ENCODE results near the gene CCL1. TPM values are rescaled to one million over a fixed set of nuclear protein-coding genes. Genes with fewer than 3 reads are reported as not detected.

The CCL1 gene
- total RNA-seq, 1 experiment from 2014 or later, result not detected

DNA sequence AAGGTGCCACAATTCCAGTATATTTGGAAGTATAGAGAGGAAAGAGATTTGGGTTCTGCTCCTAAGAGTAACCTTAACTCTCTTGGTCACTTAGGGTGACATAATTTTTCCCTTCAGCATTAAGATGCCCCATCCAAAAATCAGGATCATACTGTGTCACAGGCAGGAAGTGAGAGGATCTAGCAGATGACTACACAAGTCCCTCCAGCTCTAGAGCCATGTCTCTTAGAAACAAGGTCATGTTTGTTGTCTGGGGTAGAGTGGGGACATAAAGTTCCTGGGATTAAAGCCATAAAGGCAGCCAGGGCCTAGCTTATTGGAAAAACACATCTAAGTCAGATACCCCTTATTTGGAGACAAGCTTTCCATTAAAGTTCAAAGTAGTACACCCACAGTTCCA is 41.1 kb downstream of the CCL1 start:
- ATAC-seq, result no peak
- no peak for TF ChIP-seq HMGA2 (CRISPR knock-in tag; IDR thresholded peaks at IDR 0.05)
- no peak for TF ChIP-seq TCF7 (CRISPR knock-in tag; IDR thresholded peaks at IDR 0.05; ENCODE audit: low read depth)
- TF ChIP-seq, protein P1, sequence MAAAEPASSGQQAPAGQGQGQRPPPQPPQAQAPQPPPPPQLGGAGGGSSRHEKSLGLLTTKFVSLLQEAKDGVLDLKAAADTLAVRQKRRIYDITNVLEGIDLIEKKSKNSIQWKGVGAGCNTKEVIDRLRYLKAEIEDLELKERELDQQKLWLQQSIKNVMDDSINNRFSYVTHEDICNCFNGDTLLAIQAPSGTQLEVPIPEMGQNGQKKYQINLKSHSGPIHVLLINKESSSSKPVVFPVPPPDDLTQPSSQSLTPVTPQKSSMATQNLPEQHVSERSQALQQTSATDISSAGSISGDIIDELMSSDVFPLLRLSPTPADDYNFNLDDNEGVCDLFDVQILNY (CRISPR knock-in tag; IDR thresholded peaks at IDR 0.05), result no peak
- TF ChIP-seq, protein P2, sequence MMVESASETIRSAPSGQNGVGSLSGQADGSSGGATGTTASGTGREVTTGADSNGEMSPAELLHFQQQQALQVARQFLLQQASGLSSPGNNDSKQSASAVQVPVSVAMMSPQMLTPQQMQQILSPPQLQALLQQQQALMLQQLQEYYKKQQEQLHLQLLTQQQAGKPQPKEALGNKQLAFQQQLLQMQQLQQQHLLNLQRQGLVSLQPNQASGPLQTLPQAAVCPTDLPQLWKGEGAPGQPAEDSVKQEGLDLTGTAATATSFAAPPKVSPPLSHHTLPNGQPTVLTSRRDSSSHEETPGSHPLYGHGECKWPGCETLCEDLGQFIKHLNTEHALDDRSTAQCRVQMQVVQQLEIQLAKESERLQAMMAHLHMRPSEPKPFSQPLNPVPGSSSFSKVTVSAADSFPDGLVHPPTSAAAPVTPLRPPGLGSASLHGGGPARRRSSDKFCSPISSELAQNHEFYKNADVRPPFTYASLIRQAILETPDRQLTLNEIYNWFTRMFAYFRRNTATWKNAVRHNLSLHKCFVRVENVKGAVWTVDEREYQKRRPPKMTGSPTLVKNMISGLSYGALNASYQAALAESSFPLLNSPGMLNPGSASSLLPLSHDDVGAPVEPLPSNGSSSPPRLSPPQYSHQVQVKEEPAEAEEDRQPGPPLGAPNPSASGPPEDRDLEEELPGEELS (CRISPR knock-in tag; IDR thresholded peaks at IDR 0.05), result no peak
- TF ChIP-seq TEAD1 (CRISPR knock-in tag; IDR thresholded peaks at IDR 0.05), result no peak
- TF ChIP-seq MXD4 (CRISPR knock-in tag; IDR thresholded peaks at IDR 0.05; ENCODE audit: borderline replicate concordance), result no peak
- no peak for TF ChIP-seq NR1H2 (CRISPR knock-in tag; IDR thresholded peaks at IDR 0.05)
- no peak for TF ChIP-seq PRRX2 (CRISPR knock-in tag; IDR thresholded peaks at IDR 0.05)
- TF ChIP-seq, protein P3, sequence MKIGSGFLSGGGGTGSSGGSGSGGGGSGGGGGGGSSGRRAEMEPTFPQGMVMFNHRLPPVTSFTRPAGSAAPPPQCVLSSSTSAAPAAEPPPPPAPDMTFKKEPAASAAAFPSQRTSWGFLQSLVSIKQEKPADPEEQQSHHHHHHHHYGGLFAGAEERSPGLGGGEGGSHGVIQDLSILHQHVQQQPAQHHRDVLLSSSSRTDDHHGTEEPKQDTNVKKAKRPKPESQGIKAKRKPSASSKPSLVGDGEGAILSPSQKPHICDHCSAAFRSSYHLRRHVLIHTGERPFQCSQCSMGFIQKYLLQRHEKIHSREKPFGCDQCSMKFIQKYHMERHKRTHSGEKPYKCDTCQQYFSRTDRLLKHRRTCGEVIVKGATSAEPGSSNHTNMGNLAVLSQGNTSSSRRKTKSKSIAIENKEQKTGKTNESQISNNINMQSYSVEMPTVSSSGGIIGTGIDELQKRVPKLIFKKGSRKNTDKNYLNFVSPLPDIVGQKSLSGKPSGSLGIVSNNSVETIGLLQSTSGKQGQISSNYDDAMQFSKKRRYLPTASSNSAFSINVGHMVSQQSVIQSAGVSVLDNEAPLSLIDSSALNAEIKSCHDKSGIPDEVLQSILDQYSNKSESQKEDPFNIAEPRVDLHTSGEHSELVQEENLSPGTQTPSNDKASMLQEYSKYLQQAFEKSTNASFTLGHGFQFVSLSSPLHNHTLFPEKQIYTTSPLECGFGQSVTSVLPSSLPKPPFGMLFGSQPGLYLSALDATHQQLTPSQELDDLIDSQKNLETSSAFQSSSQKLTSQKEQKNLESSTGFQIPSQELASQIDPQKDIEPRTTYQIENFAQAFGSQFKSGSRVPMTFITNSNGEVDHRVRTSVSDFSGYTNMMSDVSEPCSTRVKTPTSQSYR (CRISPR knock-in tag; IDR thresholded peaks at IDR 0.05), result no peak
- TF ChIP-seq NR2C2 (CRISPR knock-in tag; IDR thresholded peaks at IDR 0.05), result no peak
- no peak for TF ChIP-seq RELA (CRISPR knock-in tag; IDR thresholded peaks at IDR 0.05; ENCODE audit: borderline replicate concordance)
- TF ChIP-seq ETV6 (CRISPR knock-in tag; IDR thresholded peaks at IDR 0.05), result no peak
- TF ChIP-seq NR3C1 (CRISPR knock-in tag; conservative IDR thresholded peaks at IDR 0.05; ENCODE audit: low read depth), result no peak
- Mint-ChIP-seq H3K27me3 (ENCODE audit: low read depth) (peaks cover 22% of the 10 kb centered on the region), H3K36me3 (no peaks in the 10 kb centered on the region), H3K4me3 (no peak overlapping the region), H3K9me3 (peaks cover 7% of the 10 kb centered on the region; the same call in 1 of the 2 replicates), H3K27ac (no peak overlapping the region), H3K4me1 (no peaks in the 10 kb centered on the region; the same call in 1 of the 2 replicates)
- POLR2A ChIA-PET, result no interaction called here
- DNase-seq (ENCODE audit: low spot score), result no peak
- CTCF ChIA-PET, result interaction anchor here (8.0 kb wide), 1 partner anchor 39 kb away, joined by 78 read pairs; no protein-coding TSS in a partner anchor

DNA sequence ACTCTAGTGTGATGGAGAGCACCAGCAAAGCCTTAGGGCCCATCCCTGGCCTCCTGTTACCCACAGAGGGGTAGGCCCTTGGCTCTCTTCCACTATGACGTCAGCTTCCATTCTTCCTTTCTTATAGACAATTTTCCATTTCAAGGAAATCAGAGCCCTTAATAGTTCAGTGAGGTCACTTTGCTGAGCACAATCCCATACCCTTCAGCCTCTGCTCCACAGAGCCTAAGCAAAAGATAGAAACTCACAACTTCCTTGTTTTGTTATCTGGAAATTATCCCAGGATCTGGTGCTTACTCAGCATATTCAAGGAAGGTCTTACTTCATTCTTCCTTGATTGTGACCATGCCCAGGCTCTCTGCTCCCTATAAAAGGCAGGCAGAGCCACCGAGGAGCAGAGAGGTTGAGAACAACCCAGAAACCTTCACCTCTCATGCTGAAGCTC is 44.0 kb downstream of the CCL1 start, which contains the start of gene CCL8:
Gene CCL8 (plus strand): TSS at position 397 of the 445 bp plus-strand sequence. CDS start 67 bp downstream, outside the sequence.
- TF ChIP-seq, protein P1 (CRISPR knock-in tag; IDR thresholded peaks at IDR 0.05), result no peak
- TF ChIP-seq ZNF232 (CRISPR knock-in tag; IDR thresholded peaks at IDR 0.05) (no peak), ETV6 (CRISPR knock-in tag; IDR thresholded peaks at IDR 0.05) (no peak), JAZF1 (CRISPR knock-in tag; IDR thresholded peaks at IDR 0.05) (no peak), ZNF317 (CRISPR knock-in tag; IDR thresholded peaks at IDR 0.05; ENCODE audit: borderline replicate concordance, low read depth) (no peak), TEAD4 (CRISPR knock-in tag; IDR thresholded peaks at IDR 0.05) (no peak), FOXK1 (CRISPR knock-in tag; IDR thresholded peaks at IDR 0.05) (no peak)
- TF ChIP-seq, protein P4, sequence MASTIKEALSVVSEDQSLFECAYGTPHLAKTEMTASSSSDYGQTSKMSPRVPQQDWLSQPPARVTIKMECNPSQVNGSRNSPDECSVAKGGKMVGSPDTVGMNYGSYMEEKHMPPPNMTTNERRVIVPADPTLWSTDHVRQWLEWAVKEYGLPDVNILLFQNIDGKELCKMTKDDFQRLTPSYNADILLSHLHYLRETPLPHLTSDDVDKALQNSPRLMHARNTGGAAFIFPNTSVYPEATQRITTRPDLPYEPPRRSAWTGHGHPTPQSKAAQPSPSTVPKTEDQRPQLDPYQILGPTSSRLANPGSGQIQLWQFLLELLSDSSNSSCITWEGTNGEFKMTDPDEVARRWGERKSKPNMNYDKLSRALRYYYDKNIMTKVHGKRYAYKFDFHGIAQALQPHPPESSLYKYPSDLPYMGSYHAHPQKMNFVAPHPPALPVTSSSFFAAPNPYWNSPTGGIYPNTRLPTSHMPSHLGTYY (CRISPR knock-in tag; IDR thresholded peaks at IDR 0.05), result no peak
- Mint-ChIP-seq H3K27ac (no peak within 1 kb of the TSS), H3K9me3 (no peaks in the 10 kb centered on the region), H3K27me3 (ENCODE audit: low read depth) (peaks cover 15% of the 10 kb centered on the region), H3K4me1 (no peaks in the 10 kb centered on the region; the same call in 1 of the 2 replicates), H3K4me3 (no peak within 1 kb of the TSS), H3K36me3 (no peaks in the 10 kb centered on the region)
- DNase-seq (ENCODE audit: low spot score) (no peak), ATAC-seq (no peak)
- ChIA-PET POLR2A (no interaction called here), CTCF (interaction anchor here (8.0 kb wide), 1 partner anchor 42 kb away, joined by 78 read pairs; no protein-coding TSS in a partner anchor)

Data from WTC11 (cell line).